HepG2 (cell line): Measurements from ENCODE around the gene DNMT3L. TPM values are rescaled to one million over a fixed set of nuclear protein-coding genes. Genes with fewer than 3 reads are reported as not detected.

Source experiments
- ARNT2 ChIP-seq: sonication (generic); formaldehyde crosslinking; IDR thresholded peaks from 2 replicates; pipeline ENCODE4 v1.8.0; 2022; ENCODE audit warnings: mild to moderate bottlenecking, low read depth, missing genetic modification reagents, moderate library complexity
- BORCS8-MEF2B ChIP-seq: sonication (generic); formaldehyde crosslinking; IDR thresholded peaks from 2 replicates; pipeline ENCODE4 v1.8.0; 2022; ENCODE audit warnings: mild to moderate bottlenecking, missing genetic modification reagents
- CSRNP2 ChIP-seq: sonication (generic); formaldehyde crosslinking; conservative IDR thresholded peaks from 2 replicates; pipeline ENCODE4 v1.8.0; 2022; ENCODE audit warnings: low read depth, missing genetic modification reagents
- GABPB1 ChIP-seq: IDR thresholded peaks from 2 replicates; pipeline ENCODE4 v1.6.1; 2016; ENCODE audit warnings: mild to moderate bottlenecking, missing genetic modification reagents, moderate library complexity, missing compliant biosample characterization
- KAT8 ChIP-seq: IDR thresholded peaks from 2 replicates; pipeline ENCODE4 v1.6.1; 2016; ENCODE audit warnings: missing genetic modification reagents, missing compliant biosample characterization
- MTERF4 ChIP-seq: sonication (generic); formaldehyde crosslinking; IDR thresholded peaks from 2 replicates; pipeline ENCODE4 v1.8.0; 2023; ENCODE audit warnings: mild to moderate bottlenecking, missing genetic modification reagents
- PHF21A ChIP-seq: sonication (generic); formaldehyde crosslinking; IDR thresholded peaks from 2 replicates; pipeline ENCODE4 v1.5.0; 2020; ENCODE audit warnings: mild to moderate bottlenecking, missing genetic modification reagents
- PRDM15 ChIP-seq: sonication (generic); formaldehyde crosslinking; IDR thresholded peaks from 2 replicates; pipeline ENCODE4 v1.4.0; 2020; ENCODE audit warnings: missing genetic modification reagents
- RFXANK ChIP-seq: IDR thresholded peaks from 2 replicates; pipeline ENCODE4 v1.6.1; 2016
- SIN3A ChIP-seq: IDR thresholded peaks from 2 replicates; pipeline ENCODE4 v1.6.1; 2011; ENCODE audit warnings: low read depth, mild to moderate bottlenecking, control low read depth, low read length, borderline replicate concordance
- TFDP2 ChIP-seq: sonication (generic); formaldehyde crosslinking; IDR thresholded peaks from 2 replicates; pipeline ENCODE4 v1.4.0; 2020; ENCODE audit warnings: missing genetic modification reagents
- ZBTB1 ChIP-seq: sonication (generic); formaldehyde crosslinking; IDR thresholded peaks from 2 replicates; pipeline ENCODE4 v1.4.0; 2020; ENCODE audit warnings: missing genetic modification reagents, borderline replicate concordance
- ZBTB43 ChIP-seq: sonication (generic); formaldehyde crosslinking; conservative IDR thresholded peaks from 2 replicates; pipeline ENCODE4 v1.4.0; 2020; ENCODE audit warnings: missing genetic modification reagents
- ZNF121 ChIP-seq: sonication (generic); formaldehyde crosslinking; IDR thresholded peaks from 2 replicates; pipeline ENCODE4 v1.5.0; 2020; ENCODE audit warnings: mild to moderate bottlenecking, missing genetic modification reagents
- ZNF20 ChIP-seq: sonication (generic); formaldehyde crosslinking; IDR thresholded peaks from 2 replicates; pipeline ENCODE4 v1.4.0; 2020; ENCODE audit warnings: mild to moderate bottlenecking, moderate library complexity, missing genetic modification reagents
- ZNF253 ChIP-seq: sonication (generic); formaldehyde crosslinking; IDR thresholded peaks from 2 replicates; pipeline ENCODE4 v1.8.0; 2022; ENCODE audit warnings: mild to moderate bottlenecking, missing genetic modification reagents, borderline replicate concordance
- ZNF354B ChIP-seq: sonication (generic); formaldehyde crosslinking; IDR thresholded peaks from 2 replicates; pipeline ENCODE4 v1.8.0; 2022; ENCODE audit warnings: mild to moderate bottlenecking, missing genetic modification reagents
- ZNF674 ChIP-seq: sonication (generic); formaldehyde crosslinking; IDR thresholded peaks from 2 replicates; pipeline ENCODE4 v1.5.0; 2020; ENCODE audit warnings: low read depth, mild to moderate bottlenecking, missing genetic modification reagents
- ZNF768 ChIP-seq: sonication (generic); formaldehyde crosslinking; IDR thresholded peaks from 2 replicates; pipeline ENCODE4 v1.4.0; 2020; ENCODE audit warnings: missing genetic modification reagents
- ZNF850 ChIP-seq: sonication (generic); formaldehyde crosslinking; conservative IDR thresholded peaks from 2 replicates; pipeline ENCODE4 v1.9.0; 2021; ENCODE audit warnings: mild to moderate bottlenecking, missing genetic modification reagents
- ZSCAN9 ChIP-seq: IDR thresholded peaks from 2 replicates; pipeline ENCODE4 v1.6.1; 2016; ENCODE audit warnings: borderline replicate concordance
- polyA plus RNA-seq, 8 experiments: library from polyadenylated mRNA; depleted of rRNA in 3 of 8; stranded (reverse) in 7 of 8; unstranded in 1 of 8; fragments of >200 nt; fragmentation: Illumina TruSeq in 4 of 8; extraction: Trizol in 4 of 8; gene quantifications; 2 replicates each; pipeline versions ENCODE4 v1.2.1 to v1.2.3, GENCODE V29; 2011 to 2016; ENCODE audit warnings: low read depth in 4 of 8, missing spikeins in 1 of 8, mixed read lengths in 1 of 8; ENCODE audit not compliant: insufficient read depth in 1 of 8
- total RNA-seq, 5 experiments: library from RNA; depleted of rRNA; stranded (reverse); fragments of >200 nt; fragmentation: Illumina TruSeq; extraction: Trizol; gene quantifications; 2 replicates each; pipeline ENCODE4 v1.2.3, GENCODE V29; 2016; ENCODE audit warnings: low read depth in 1 of 5

Gene DNMT3L
- total and polyA plus RNA-seq, 2 of the 13 experiments (the other 11 are each of a cell fraction or from before 2014, with no cell fraction given): 0.75 to 1.7 TPM

- TF ChIP-seq BORCS8-MEF2B: 0 out of 2 replicates have a peak, but pooled peaks have one; percentile 42
- TF ChIP-seq ZNF674 (CRISPR knock-in tag): 0 out of 2 replicates have a peak, but pooled peaks have one; percentile 51
- 0 out of 2 replicates have a peak, but pooled peaks have one; percentile 38 for TF ChIP-seq PHF21A
- TF ChIP-seq ZNF121 (CRISPR knock-in tag): peak; percentile 65; the same call in 1 of the 2 replicates
- TF ChIP-seq ARNT2: no peak
- peak; percentile 67; the same call in 1 of the 2 replicates for TF ChIP-seq GABPB1
- TF ChIP-seq KAT8 (CRISPR knock-in tag): peak; percentile 57; the same call in 1 of the 2 replicates
- TF ChIP-seq ZNF253 (CRISPR knock-in tag): no peak
- peak; percentile 33; the same call in 1 of the 2 replicates for TF ChIP-seq ZBTB43 (CRISPR knock-in tag)
- no peak for TF ChIP-seq ZBTB1
- no peak for TF ChIP-seq MTERF4 (CRISPR knock-in tag)
- TF ChIP-seq ZNF20: no peak
- no peak for TF ChIP-seq ZSCAN9 (CRISPR knock-in tag)
- TF ChIP-seq ZNF354B (CRISPR knock-in tag): no peak
- no peak for TF ChIP-seq ZNF850
- 0 out of 2 replicates have a peak, but pooled peaks have one; percentile 43 for TF ChIP-seq RFXANK (CRISPR knock-in tag)
- TF ChIP-seq SIN3A: peak; percentile 19; the same call in 1 of the 2 replicates
- no peak for TF ChIP-seq PRDM15 (CRISPR knock-in tag)
- peak; percentile 64 for TF ChIP-seq TFDP2 (CRISPR knock-in tag)
- TF ChIP-seq CSRNP2 (CRISPR knock-in tag): no peak
- TF ChIP-seq ZNF768 (CRISPR knock-in tag): peak; percentile 62; the same call in 1 of the 2 replicates
These were observed 38.0 kb upstream of the DNMT3L start, which contains the start of gene PFKL (continued) for GRCh38 chr21:44299458-44300261.
